Esophagus squamous epithelium (tissue), 4 donors: ENCODE data around the gene PAFAH2.

Source experiments
- POLR2A ChIP-seq, 4 donors: fragments of 450-650 bp; IDR thresholded peaks; one replicate each; pipeline ENCODE4 v1.6.1; 2017; ENCODE audit warnings: antibody characterized with exemption in 4 of 4, mild to moderate bottlenecking in 4 of 4, moderate library complexity in 3 of 4
- TF ChIP-seq, protein P1 (sequence below), 6 experiments: fragments of 450-650 bp in 4 of 6; fragments of 200-600 bp in 2 of 6; sonication (generic) in 2 of 6; IDR thresholded peaks; one replicate each; pipeline ENCODE4 v1.5.1; 2016 to 2019; ENCODE audit warnings: antibody characterized with exemption in 6 of 6, mild to moderate bottlenecking in 4 of 6, moderate library complexity in 4 of 6

DNA sequence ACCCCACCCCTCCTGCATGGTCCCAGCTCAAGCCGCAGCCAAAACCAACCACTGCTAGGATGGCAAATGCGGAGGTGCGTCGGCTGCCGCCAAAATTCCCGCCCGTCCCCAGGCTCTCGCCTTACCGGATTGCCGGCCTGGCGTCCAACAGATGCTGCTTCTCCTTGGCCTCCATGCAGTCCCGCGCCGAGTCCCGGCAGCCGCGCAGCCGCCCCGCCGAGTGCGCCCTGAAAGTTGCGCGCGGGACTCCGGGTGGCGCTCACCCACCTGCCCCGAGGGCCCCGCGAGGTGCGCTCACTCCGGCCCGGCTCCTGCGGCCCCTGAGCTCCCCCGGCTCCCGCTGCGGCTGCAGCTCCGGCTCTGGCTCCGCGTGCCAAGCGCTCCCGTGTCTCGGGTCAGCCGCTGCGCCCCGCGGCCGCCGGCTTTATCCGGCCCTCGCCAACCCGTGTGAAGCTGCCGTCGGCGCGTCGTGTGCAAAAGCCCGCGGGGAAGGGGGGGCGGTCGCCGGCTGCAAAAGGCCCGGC lies 47.9 kb upstream of the PAFAH2 start, which contains the start of gene SLC30A2:
- no peak for TF ChIP-seq POLR2A (IDR thresholded peaks at IDR 0.05)
- TF ChIP-seq, protein P1, sequence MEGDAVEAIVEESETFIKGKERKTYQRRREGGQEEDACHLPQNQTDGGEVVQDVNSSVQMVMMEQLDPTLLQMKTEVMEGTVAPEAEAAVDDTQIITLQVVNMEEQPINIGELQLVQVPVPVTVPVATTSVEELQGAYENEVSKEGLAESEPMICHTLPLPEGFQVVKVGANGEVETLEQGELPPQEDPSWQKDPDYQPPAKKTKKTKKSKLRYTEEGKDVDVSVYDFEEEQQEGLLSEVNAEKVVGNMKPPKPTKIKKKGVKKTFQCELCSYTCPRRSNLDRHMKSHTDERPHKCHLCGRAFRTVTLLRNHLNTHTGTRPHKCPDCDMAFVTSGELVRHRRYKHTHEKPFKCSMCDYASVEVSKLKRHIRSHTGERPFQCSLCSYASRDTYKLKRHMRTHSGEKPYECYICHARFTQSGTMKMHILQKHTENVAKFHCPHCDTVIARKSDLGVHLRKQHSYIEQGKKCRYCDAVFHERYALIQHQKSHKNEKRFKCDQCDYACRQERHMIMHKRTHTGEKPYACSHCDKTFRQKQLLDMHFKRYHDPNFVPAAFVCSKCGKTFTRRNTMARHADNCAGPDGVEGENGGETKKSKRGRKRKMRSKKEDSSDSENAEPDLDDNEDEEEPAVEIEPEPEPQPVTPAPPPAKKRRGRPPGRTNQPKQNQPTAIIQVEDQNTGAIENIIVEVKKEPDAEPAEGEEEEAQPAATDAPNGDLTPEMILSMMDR (IDR thresholded peaks at IDR 0.05): no peak
